Psoas muscle (tissue), 8 donors: ENCODE data around the gene CUX1. TPM values are rescaled to one million over a fixed set of nuclear protein-coding genes. Genes with fewer than 3 reads are reported as not detected.

Experiments
- ATAC-seq, 4 donors: fragments of 200-7000 bp; cut with Tn5 transposase; one replicate each; pipeline ENCODE4 v1.9.1; 2020; ENCODE audit warnings: moderate library complexity in 3 of 4, mild to moderate bottlenecking in 2 of 4
- DNase-seq, 2 donors: peaks; one replicate each; pipeline ENCODE4 v3.0.0-alpha.2; 2020
- H3K27ac ChIP-seq: fragments of 200-600 bp; one replicate; pipeline ENCODE4 v1.8.0; 2022
- H3K27me3 ChIP-seq, 3 donors: fragments of 200-600 bp in 1 of 3; one replicate each; pipeline versions ENCODE4 v1.6.1 to v1.8.0; 2013 to 2022; ENCODE audit warnings: low read length in 2 of 3, mild to moderate bottlenecking in 2 of 3, moderate library complexity in 1 of 3; ENCODE audit not compliant: insufficient read depth in 3 of 3
- H3K36me3 ChIP-seq, 2 donors: fragments of 200-600 bp in 1 of 2; one replicate each; pipeline versions ENCODE4 v1.6.1 to v1.8.0; 2013 to 2022; ENCODE audit warnings: low read depth in 1 of 2, mild to moderate bottlenecking in 1 of 2, moderate library complexity in 1 of 2; ENCODE audit not compliant: insufficient read depth in 1 of 2
- H3K4me1 ChIP-seq: fragments of 200-600 bp; one replicate; pipeline ENCODE4 v1.8.0; 2022
- H3K4me3 ChIP-seq: fragments of 200-600 bp; one replicate; pipeline ENCODE4 v1.8.0; 2022; ENCODE audit warnings: mild to moderate bottlenecking
- H3K9me3 ChIP-seq: fragments of 200-600 bp; one replicate; pipeline ENCODE4 v1.8.0; 2022
- CTCF ChIP-seq: fragments of 200-600 bp; IDR thresholded peaks from one replicate; pipeline ENCODE4 v1.8.0; 2022; ENCODE audit warnings: antibody characterized with exemption
- WGBS, 3 donors: extraction: QIAGEN DNeasy Blood & Tissue Kit; methylation state at CpG; one replicate each; pipeline versions ENCODE4 v1.1.6 to v1.1.7; 2013; 5-methylcytosine and 5-hydroxymethylcytosine counted together
- intact Hi-C, 2 donors: fragments of 100-400 bp; cut with DNase I; formaldehyde crosslinking; loops; one replicate each; pipeline versions ENCODE4 v1.11.0 to v1.14.2; 2022
- polyA plus RNA-seq, 3 donors: library from polyadenylated mRNA; stranded (reverse); fragments of 200-250 nt; gene quantifications; one replicate each; pipeline ENCODE4 v1.2.3, GENCODE V29; 2013
- total RNA-seq, 4 donors: library from RNA; stranded (reverse); fragmentation: NEBNext Ultra II Directional in 2 of 4; extraction: Animal tissue kit (Norgen Biotek cat#: 25700) in 2 of 4; gene quantifications; one replicate each; pipeline versions ENCODE4 v1.2.1 to v1.2.4, GENCODE V29; 2021 to 2023
- donor health status: healthy with polysubstance abuse.
- donor health status: DM: no; HTN: no; CAD: no; lungs with moderate emphysema.
- donor health status: Bipolar disorder and iron deficiency.
- donor health status: healthy.
- donor health status: DM: yes; HTN: yes; CAD: no.
- donor health status: DM: no; HTN: no; CAD: no.
- donor health status: DM: no; HTN: no; CAD: no.
- donor health status: DM: yes; HTN: yes; CAD: no.

The CUX1 gene
- total and polyA plus RNA-seq, 7 donors, result 12.5 to 95.6 (median 72.4) TPM

- Histone ChIP-seq H3K9me3 (no peaks in the 10 kb centered on the region), H3K36me3 (no peaks in the 10 kb centered on the region), H3K27ac (peak overlapping the region; percentile 82), H3K4me3 (peak overlapping the region; percentile 8), H3K4me1 (peaks cover 80% of the 10 kb centered on the region), H3K27me3 (no peaks in the 10 kb centered on the region)
- intact Hi-C loops, result no loop called here
- ATAC-seq (no peak), DNase-seq (no peak)
- no peak for TF ChIP-seq CTCF
- 63 to 87% (median 65%) methylated on average over 7 of the region's 7 CpGs for WGBS, 3 donors
Observed at GRCh38 chr7:101896941-101897340, 79.5 kb downstream of the CUX1 start.

- 24 to 42% (median 30%) methylated on average over 10 of the region's 10 CpGs for WGBS, 3 donors
- ATAC-seq (no peak), DNase-seq (peak in 1 of 2 donors; percentile 51)
- intact Hi-C loops, result no loop called here
- Histone ChIP-seq H3K27ac (peak overlapping the region; percentile 82), H3K27me3 (no peaks in the 10 kb centered on the region), H3K4me1 (peaks cover 81% of the 10 kb centered on the region), H3K4me3 (peak overlapping the region; percentile 17), H3K36me3 (no peaks in the 10 kb centered on the region), H3K9me3 (no peaks in the 10 kb centered on the region)
- no peak for TF ChIP-seq CTCF
Observed at GRCh38 chr7:101898106-101898505, 80.7 kb downstream of the CUX1 start.

- H3K4me3 ChIP-seq, result peak overlapping the region; percentile 62
- peak overlapping the region; percentile 82 for H3K27ac ChIP-seq
- DNase-seq (no peak), ATAC-seq (peak in 2 of 4 donors; percentile 1 to 3)
- H3K36me3 ChIP-seq, result no peaks in the 10 kb centered on the region
- TF ChIP-seq CTCF, result no peak
- 29 to 49% (median 33%) methylated on average over 7 of the region's 7 CpGs for WGBS, 3 donors
- no peaks in the 10 kb centered on the region for H3K9me3 ChIP-seq
- no peaks in the 10 kb centered on the region for H3K27me3 ChIP-seq
- peaks cover 83% of the 10 kb centered on the region for H3K4me1 ChIP-seq
- intact Hi-C loops, result no loop called here
Observed at GRCh38 chr7:101899616-101900015, 82.2 kb downstream of the CUX1 start.

- no peaks in the 10 kb centered on the region for H3K27me3 ChIP-seq
- peaks cover 86% of the 10 kb centered on the region for H3K4me1 ChIP-seq
- peak; percentile 83 to 89 (median 84) for ATAC-seq
- intact Hi-C loops, result no loop called here
- 26 to 45% (median 45%) methylated on average over 18 of the region's 18 CpGs for WGBS, 3 donors
- DNase-seq, result peak; percentile 66 to 91
- peak overlapping the region; percentile 62 for H3K4me3 ChIP-seq
- H3K36me3 ChIP-seq, result no peaks in the 10 kb centered on the region
- H3K9me3 ChIP-seq, result no peaks in the 10 kb centered on the region
- peak; percentile 25 for TF ChIP-seq CTCF
- peak overlapping the region; percentile 82 for H3K27ac ChIP-seq
Observed at GRCh38 chr7:101900103-101900502, 82.7 kb downstream of the CUX1 start.
